Sigmoid colon (tissue), 7 donors: ENCODE measurements around the gene ACSM6. TPM values are rescaled to one million over a fixed set of nuclear protein-coding genes. Genes with fewer than 3 reads are reported as not detected.
A peak's percentile ranks its signal among the peaks of the same experiment; 100 is the strongest.

Experiments
- DNase-seq: peaks from one replicate; pipeline ENCODE4 v3.0.0-alpha.2; 2019
- H3K27ac ChIP-seq, 4 donors: fragments of 200-600 bp; sonication (generic); one replicate each; pipeline ENCODE4 v1.5.1; 2016 to 2019; ENCODE audit warnings: mild to moderate bottlenecking in 1 of 4
- H3K27me3 ChIP-seq, 3 donors: fragments of 200-600 bp; sonication (generic); one replicate each; pipeline ENCODE4 v1.5.1; 2019; ENCODE audit warnings: mild to moderate bottlenecking in 1 of 3
- H3K36me3 ChIP-seq, 4 donors: fragments of 200-600 bp; sonication (generic); one replicate each; pipeline ENCODE4 v1.5.1; 2016 to 2019
- H3K4me1 ChIP-seq, 4 donors: fragments of 200-600 bp; sonication (generic); one replicate each; pipeline ENCODE4 v1.5.1; 2017 to 2019
- H3K4me3 ChIP-seq, 4 donors: fragments of 200-600 bp; sonication (generic); one replicate each; pipeline ENCODE4 v1.5.1; 2017 to 2019; ENCODE audit warnings: mild to moderate bottlenecking in 2 of 4, moderate library complexity in 1 of 4
- H3K9me3 ChIP-seq, 4 donors: fragments of 200-600 bp in 3 of 4; sonication (generic) in 3 of 4; one replicate each; pipeline versions ENCODE4 v1.5.1 to v1.6.1; 2013 to 2019
- EP300 ChIP-seq, 4 donors: sonication (generic); formaldehyde crosslinking; IDR thresholded peaks; one replicate each; pipeline ENCODE4 v1.6.1; 2017; ENCODE audit warnings: antibody characterized with exemption in 4 of 4
- POLR2A ChIP-seq, 2 donors: fragments of 450-650 bp; IDR thresholded peaks; one replicate each; pipeline ENCODE4 v1.6.1; 2016; ENCODE audit warnings: antibody characterized with exemption in 2 of 2, mild to moderate bottlenecking in 2 of 2, moderate library complexity in 2 of 2
- POLR2AphosphoS5 ChIP-seq, 4 donors: sonication (generic); formaldehyde crosslinking; IDR thresholded peaks; one replicate each; pipeline ENCODE4 v1.6.1; 2017; ENCODE audit warnings: antibody characterized with exemption in 4 of 4
- WGBS, 2 donors: extraction: QIAGEN DNeasy Blood & Tissue Kit; methylation state at CpG; one replicate each; pipeline ENCODE4 v1.1.7; 2013; 5-methylcytosine and 5-hydroxymethylcytosine counted together
- intact Hi-C: fragments of 100-400 bp; cut with DNase I; formaldehyde crosslinking; loops from one replicate; pipeline ENCODE4 v1.15.1; 2023
- polyA plus RNA-seq, 3 donors: library from polyadenylated mRNA; stranded (reverse); fragments of 200-250 nt; gene quantifications; one replicate each; pipeline ENCODE4 v1.2.3, GENCODE V29; 2013
- total RNA-seq, 4 donors: library from RNA; depleted of rRNA; stranded (reverse); fragments of >200 nt; gene quantifications; one replicate each; pipeline ENCODE4 v1.1.0, GENCODE V29; 2016
- TF ChIP-seq, protein P1 (sequence below), 4 experiments: fragments of 450-650 bp in 3 of 4; fragments of 200-600 bp in 1 of 4; IDR thresholded peaks; one replicate each; pipeline ENCODE4 v1.5.1; 2016 to 2019; ENCODE audit warnings: antibody characterized with exemption in 4 of 4, mild to moderate bottlenecking in 3 of 4, moderate library complexity in 2 of 4
- donor health status: healthy with polysubstance abuse.
- donor health status: Bipolar disorder and iron deficiency.
- donor health status: healthy.

ACSM6 gene
- total and polyA plus RNA-seq, 7 donors = 0.55 TPM; not detected in 6

DNA sequence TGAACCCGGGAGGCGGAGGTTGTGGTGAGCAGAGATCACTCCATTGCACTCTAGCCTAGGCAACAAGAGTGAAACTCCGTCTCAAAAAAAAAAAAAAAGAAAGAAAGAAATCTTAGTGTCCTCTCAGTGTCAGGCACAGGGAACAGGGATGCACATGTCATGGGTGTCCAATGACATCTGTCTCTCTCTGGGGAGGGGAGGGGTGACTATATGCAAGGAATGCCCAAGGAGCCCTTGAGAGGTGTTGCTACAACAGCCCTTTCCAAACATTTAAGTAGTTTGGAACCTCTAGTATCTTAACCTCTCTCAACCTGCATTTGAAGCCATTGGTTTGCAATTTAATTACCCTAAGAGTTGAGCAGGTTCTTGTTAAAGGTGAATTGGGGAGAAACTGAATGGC lies 67.9 kb downstream of the ACSM6 start:
- WGBS, 2 donors = 94 to 98% methylated on average over 3 of the region's 3 CpGs
- DNase-seq = no peak
- intact Hi-C loops = no loop called here
- no peaks in the 10 kb centered on the region for H3K27me3 ChIP-seq
- no peak for TF ChIP-seq EP300 (IDR thresholded peaks at IDR 0.05)
- TF ChIP-seq, protein P1, sequence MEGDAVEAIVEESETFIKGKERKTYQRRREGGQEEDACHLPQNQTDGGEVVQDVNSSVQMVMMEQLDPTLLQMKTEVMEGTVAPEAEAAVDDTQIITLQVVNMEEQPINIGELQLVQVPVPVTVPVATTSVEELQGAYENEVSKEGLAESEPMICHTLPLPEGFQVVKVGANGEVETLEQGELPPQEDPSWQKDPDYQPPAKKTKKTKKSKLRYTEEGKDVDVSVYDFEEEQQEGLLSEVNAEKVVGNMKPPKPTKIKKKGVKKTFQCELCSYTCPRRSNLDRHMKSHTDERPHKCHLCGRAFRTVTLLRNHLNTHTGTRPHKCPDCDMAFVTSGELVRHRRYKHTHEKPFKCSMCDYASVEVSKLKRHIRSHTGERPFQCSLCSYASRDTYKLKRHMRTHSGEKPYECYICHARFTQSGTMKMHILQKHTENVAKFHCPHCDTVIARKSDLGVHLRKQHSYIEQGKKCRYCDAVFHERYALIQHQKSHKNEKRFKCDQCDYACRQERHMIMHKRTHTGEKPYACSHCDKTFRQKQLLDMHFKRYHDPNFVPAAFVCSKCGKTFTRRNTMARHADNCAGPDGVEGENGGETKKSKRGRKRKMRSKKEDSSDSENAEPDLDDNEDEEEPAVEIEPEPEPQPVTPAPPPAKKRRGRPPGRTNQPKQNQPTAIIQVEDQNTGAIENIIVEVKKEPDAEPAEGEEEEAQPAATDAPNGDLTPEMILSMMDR (IDR thresholded peaks at IDR 0.05) = no peak
- TF ChIP-seq POLR2AphosphoS5 (IDR thresholded peaks at IDR 0.05) = no peak
- no peak for TF ChIP-seq POLR2A (IDR thresholded peaks at IDR 0.05)
- no peaks in the 10 kb centered on the region for H3K9me3 ChIP-seq
- peak overlapping the region in 1 of 4 donors; percentile 56 for H3K27ac ChIP-seq
- peaks cover 0 to 26% (median 14%) of the 10 kb centered on the region in 4 donors for H3K4me1 ChIP-seq
- H3K36me3 ChIP-seq = no peaks in the 10 kb centered on the region
- H3K4me3 ChIP-seq = no peak overlapping the region

DNA sequence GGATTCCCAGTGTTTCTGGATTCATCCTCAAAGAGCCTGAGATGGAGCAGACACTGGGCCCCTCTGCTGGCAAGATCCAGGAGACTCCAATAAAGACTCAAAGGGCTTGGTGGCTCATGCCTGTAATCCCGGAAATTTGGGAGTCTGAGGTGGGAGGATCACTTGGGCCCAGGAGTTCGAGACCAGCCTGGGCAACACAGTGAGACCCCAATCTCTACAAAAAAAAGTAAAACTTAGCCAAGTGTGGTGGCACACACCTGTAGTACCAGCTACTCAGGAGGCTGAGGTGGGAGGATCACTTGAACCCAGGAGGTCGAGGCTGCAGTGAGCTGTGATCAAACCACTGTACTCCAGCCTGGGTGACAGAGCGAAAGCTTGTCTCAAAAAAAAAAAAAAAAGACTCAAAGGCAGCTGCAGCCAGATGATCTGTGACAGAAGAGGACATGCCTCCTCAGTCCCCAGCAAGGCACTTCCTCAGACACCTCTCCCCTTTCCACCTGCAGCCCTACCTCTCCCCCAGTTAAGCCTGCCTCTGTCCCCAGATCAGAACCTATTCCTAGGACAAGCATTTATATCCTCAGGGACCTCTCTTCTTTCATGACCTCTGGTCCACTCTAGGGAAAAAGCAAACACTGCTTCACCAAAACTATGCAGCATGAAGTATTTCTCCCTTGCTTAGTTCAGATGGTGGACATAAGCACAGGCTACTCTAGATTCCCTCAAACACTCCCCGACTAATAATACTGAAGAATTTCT lies 68.9 kb downstream of the ACSM6 start:
- Histone ChIP-seq H3K4me3 (no peak overlapping the region), H3K9me3 (no peaks in the 10 kb centered on the region), H3K4me1 (peaks cover 0 to 27% (median 15%) of the 10 kb centered on the region in 4 donors), H3K36me3 (no peaks in the 10 kb centered on the region), H3K27me3 (no peaks in the 10 kb centered on the region), H3K27ac (no peak overlapping the region)
- TF ChIP-seq POLR2A (IDR thresholded peaks at IDR 0.05) (no peak), POLR2AphosphoS5 (IDR thresholded peaks at IDR 0.05) (no peak)
- no peak for DNase-seq
- 66 to 78% methylated on average over 5 of the region's 5 CpGs for WGBS, 2 donors
- intact Hi-C loops = no loop called here

DNA sequence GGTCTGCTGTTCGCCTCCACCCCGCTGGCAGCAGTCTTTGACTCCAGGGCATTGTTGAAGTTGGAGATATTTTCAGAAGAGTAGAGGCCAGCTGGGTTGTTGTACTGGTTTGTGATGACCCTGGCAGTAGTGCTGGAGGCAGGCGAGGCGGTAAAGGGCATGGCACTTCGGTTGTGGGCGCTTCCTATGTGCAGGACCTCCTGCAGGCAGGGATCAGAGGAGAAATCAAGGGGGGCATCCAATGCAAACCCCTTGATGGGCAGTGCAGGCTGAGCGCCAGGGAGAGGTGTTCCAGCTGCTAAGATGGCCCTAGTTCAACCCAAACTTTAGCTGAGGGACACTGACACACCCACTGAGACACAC lies 69.8 kb downstream of the ACSM6 start:
- no peak overlapping the region for H3K4me3 ChIP-seq
- no peak overlapping the region for H3K27ac ChIP-seq
- TF ChIP-seq POLR2A (IDR thresholded peaks at IDR 0.05) (no peak), EP300 (IDR thresholded peaks at IDR 0.05) (no peak), POLR2AphosphoS5 (IDR thresholded peaks at IDR 0.05) (no peak)
- TF ChIP-seq, protein P1 (IDR thresholded peaks at IDR 0.05) = no peak
- no peaks in the 10 kb centered on the region for H3K27me3 ChIP-seq
- no peaks in the 10 kb centered on the region for H3K36me3 ChIP-seq
- DNase-seq = no peak
- no peaks in the 10 kb centered on the region for H3K9me3 ChIP-seq
- 84 to 90% methylated on average over 7 of the region's 7 CpGs for WGBS, 2 donors
- peaks cover 0 to 34% (median 15%) of the 10 kb centered on the region in 4 donors for H3K4me1 ChIP-seq
- intact Hi-C loops = no loop called here

DNA sequence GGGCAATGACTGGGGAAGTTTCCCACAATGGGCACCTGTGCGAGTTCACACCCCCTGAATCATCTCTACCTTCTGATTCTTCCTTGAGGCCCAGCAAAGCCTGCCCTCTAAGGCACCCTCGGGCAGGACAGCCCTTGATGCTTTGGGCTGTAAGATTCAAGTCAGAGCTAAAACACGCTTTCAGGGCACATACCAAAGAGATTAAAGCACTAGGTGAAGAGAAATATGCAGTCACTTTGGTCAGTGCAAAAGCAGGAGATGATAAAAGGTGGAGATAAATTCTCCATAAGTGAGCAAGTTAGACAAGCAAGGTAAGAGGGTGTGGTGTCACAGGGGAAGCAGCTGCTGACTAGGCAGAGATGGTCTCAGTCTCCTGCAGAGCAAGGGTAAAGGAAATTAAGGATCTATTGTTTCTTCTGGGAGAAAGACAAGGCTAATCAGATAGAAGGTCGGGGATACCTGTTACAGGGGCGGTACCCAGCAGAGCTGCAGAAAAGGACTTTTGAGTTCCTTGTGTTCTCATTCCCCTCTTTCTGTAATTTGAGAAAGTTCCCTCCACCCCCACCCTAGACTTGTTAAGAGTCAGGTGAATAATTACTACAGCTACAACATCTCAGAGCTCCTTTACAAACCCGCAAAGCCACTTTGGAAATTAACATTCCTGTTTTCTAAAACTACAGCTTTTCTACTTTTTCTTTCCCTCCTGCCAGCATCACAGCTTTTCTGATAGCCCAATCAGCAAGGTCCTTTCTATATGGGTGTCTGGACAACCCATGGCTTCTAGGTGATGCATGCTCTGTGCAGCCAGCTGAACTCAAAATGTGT lies 70.4 kb downstream of the ACSM6 start:
- intact Hi-C loops = no loop called here
- Histone ChIP-seq H3K4me3 (no peak overlapping the region), H3K27me3 (no peaks in the 10 kb centered on the region), H3K4me1 (peaks cover 0 to 34% (median 15%) of the 10 kb centered on the region in 4 donors), H3K9me3 (no peaks in the 10 kb centered on the region), H3K27ac (no peak overlapping the region), H3K36me3 (no peaks in the 10 kb centered on the region)
- WGBS, 2 donors = 30 to 64% methylated on average over 6 of the region's 6 CpGs
- TF ChIP-seq POLR2A (IDR thresholded peaks at IDR 0.05) (no peak), POLR2AphosphoS5 (IDR thresholded peaks at IDR 0.05) (no peak), EP300 (IDR thresholded peaks at IDR 0.05) (no peak)
- TF ChIP-seq, protein P1 (IDR thresholded peaks at IDR 0.05) = no peak
- no peak for DNase-seq

DNA sequence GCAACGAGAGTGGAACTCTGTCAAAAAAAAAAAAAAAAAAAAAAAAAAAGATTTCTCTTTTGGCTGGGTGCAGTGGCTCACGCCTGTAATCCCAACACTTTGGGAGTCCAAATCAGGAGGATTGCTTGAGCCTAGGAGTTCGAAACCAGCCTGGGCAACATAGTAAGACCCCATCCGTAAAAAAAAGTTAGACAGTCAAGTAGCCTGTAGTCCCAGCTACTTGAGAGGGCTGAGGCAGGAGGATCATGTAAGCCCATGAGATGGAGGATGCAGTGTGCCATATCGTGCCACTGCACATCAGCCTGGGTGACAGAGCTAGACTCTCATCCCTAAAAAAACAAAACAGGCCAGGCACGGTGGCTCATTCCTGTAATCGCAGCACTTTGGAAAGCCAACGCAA lies 71.5 kb downstream of the ACSM6 start:
- 91 to 93% methylated on average over 8 of the region's 8 CpGs for WGBS, 2 donors
- Histone ChIP-seq H3K36me3 (no peaks in the 10 kb centered on the region), H3K4me3 (no peak overlapping the region), H3K27ac (peak overlapping the region in 2 of 4 donors; percentile 51 to 74), H3K4me1 (peaks cover 0 to 28% (median 13%) of the 10 kb centered on the region in 4 donors), H3K27me3 (no peaks in the 10 kb centered on the region), H3K9me3 (no peaks in the 10 kb centered on the region)
- intact Hi-C loops = no loop called here
- DNase-seq = no peak
- TF ChIP-seq EP300 (IDR thresholded peaks at IDR 0.05) (no peak), POLR2AphosphoS5 (IDR thresholded peaks at IDR 0.05) (no peak), POLR2A (IDR thresholded peaks at IDR 0.05) (no peak)
- TF ChIP-seq, protein P1 (IDR thresholded peaks at IDR 0.05) = no peak
